Heart right ventricle (tissue), 16 donors: ENCODE results near the gene TMBIM4. TPM values are rescaled to one million over a fixed set of nuclear protein-coding genes. Genes with fewer than 3 reads are reported as not detected.
"Not testable (repeated sequence)": the region's sequence is repeated elsewhere in the genome, so short reads cannot be mapped to it uniquely, and the experiment has no call there.

ENCODE experiments used
- ATAC-seq, 8 donors: fragments of 200-7000 bp; cut with Tn5 transposase; one replicate each; pipeline ENCODE4 v1.9.1; 2020; ENCODE audit warnings: mild to moderate bottlenecking in 8 of 8, moderate library complexity in 8 of 8, moderate number of reproducible peaks in 1 of 8
- DNase-seq, 2 donors: peaks; one replicate each; pipeline ENCODE4 v3.0.0-alpha.2; 2020
- H3K27ac ChIP-seq, 10 donors: fragments of 200-600 bp; sonication (generic) in 2 of 10; one replicate each; pipeline versions ENCODE4 v1.5.0 to v1.8.0; 2020 to 2022; ENCODE audit warnings: mild to moderate bottlenecking in 3 of 10
- H3K27me3 ChIP-seq, 7 donors: fragments of 200-600 bp; one replicate each; pipeline ENCODE4 v1.8.0; 2021 to 2022; ENCODE audit warnings: mild to moderate bottlenecking in 2 of 7
- H3K36me3 ChIP-seq, 9 donors: fragments of 200-600 bp; sonication (generic) in 1 of 9; one replicate each; pipeline versions ENCODE4 v1.5.0 to v1.8.0; 2020 to 2022; ENCODE audit warnings: mild to moderate bottlenecking in 2 of 9
- H3K4me1 ChIP-seq, 9 donors: fragments of 200-600 bp; sonication (generic) in 1 of 9; one replicate each; pipeline versions ENCODE4 v1.5.0 to v1.8.0; 2020 to 2022; ENCODE audit warnings: mild to moderate bottlenecking in 4 of 9
- H3K4me3 ChIP-seq, 10 donors: fragments of 200-600 bp; sonication (generic) in 2 of 10; one replicate each; pipeline versions ENCODE4 v1.5.0 to v1.8.0; 2020 to 2022; ENCODE audit warnings: mild to moderate bottlenecking in 7 of 10, moderate library complexity in 2 of 10
- H3K9me3 ChIP-seq, 11 donors: fragments of 200-600 bp in 10 of 11; sonication (generic) in 2 of 11; one replicate each; pipeline versions ENCODE4 v1.5.0 to v1.8.0; 2013 to 2022; ENCODE audit warnings: mild to moderate bottlenecking in 2 of 11, control low read depth in 1 of 11, moderate library complexity in 1 of 11
- CTCF ChIP-seq, 9 donors: fragments of 200-600 bp; sonication (generic) in 2 of 9; IDR thresholded peaks; one replicate each; pipeline versions ENCODE4 v1.5.0 to v1.8.0; 2021 to 2022; ENCODE audit warnings: antibody characterized with exemption in 9 of 9, mild to moderate bottlenecking in 5 of 9, moderate library complexity in 1 of 9
- WGBS, 2 donors: extraction: QIAGEN DNeasy Blood & Tissue Kit; methylation state at CpG; one replicate each; pipeline ENCODE4 v1.1.7; 2013; ENCODE audit warnings: inconsistent platforms in 1 of 2; 5-methylcytosine and 5-hydroxymethylcytosine counted together
- intact Hi-C, 10 donors: fragments of 100-400 bp; cut with DNase I; formaldehyde crosslinking; loops; one replicate each; pipeline versions ENCODE4 v1.11.1 to v1.14.2; 2022
- polyA plus RNA-seq, 2 donors: library from polyadenylated mRNA; stranded (reverse); fragments of 200-250 nt; gene quantifications; one replicate each; pipeline ENCODE4 v1.2.3, GENCODE V29; 2013
- total RNA-seq, 10 donors: library from RNA; stranded (reverse); fragmentation: NEBNext Ultra II Directional in 3 of 10; extraction: Animal tissue kit (Norgen Biotek cat#: 25700) in 3 of 10; gene quantifications; one replicate each; pipeline versions ENCODE4 v1.2.1 to v1.2.4, GENCODE V29; 2021 to 2023
- donor health status: Arrhythmogenic right ventricular cardiomyopathy.
- donor health status: ischemic (EF 13 %, LVEDD 7.1; RV severe dilation, severe dysfunction).
- donor health status: healthy with polysubstance abuse.
- donor health status: DM: no; HTN: yes; CAD: no.
- donor health status: DM: no; HTN: no; CAD: no.
- donor health status: ischemic (EF 25% LVEDD 6.9; RV normal size, moderate dysfunction).
- donor health status: ischemic (EF 25% LVEDD 5.7; RV mildly dilated, moderate dysfunction).
- donor health status: healthy.
- donor health status: DM: yes; HTN: yes; CAD: no.
- donor health status: Ischemic cardiomyopathy.
- donor health status: ischemic (EF 35%, LVEDD 5.7; RV mildly dilated, moderate dysfunction).
- donor health status: nonischemic (EF 11% LVEDD 7.7; RV severe dilation, severe dysfunction).
- donor health status: DM: yes; HTN: yes; CAD: no.
- donor health status: PGD.
- donor health status: ischemic (EF 29% LVEDD 5.4; RV normal size, mild dysfunction).
- donor health status: nonischemic (EF 23%, LVEDD 6.1; RV moderate dilation, normal function).

The TMBIM4 gene
- total and polyA plus RNA-seq, 12 donors: 54.8 to 126 (median 66.2) TPM

GRCh38 chr12:66189486-66189843, 19.7 kb upstream of the TMBIM4 start:
- no peak for TF ChIP-seq CTCF (IDR thresholded peaks at IDR 0.05)
- peaks cover 0 to 8% (median 3%) of the 10 kb centered on the region in 7 donors for H3K27me3 ChIP-seq
- H3K36me3 ChIP-seq: no peaks in the 10 kb centered on the region
- DNase-seq (no peak), ATAC-seq (peak in 3 of 8 donors; percentile 2 to 37 (median 29))
- intact Hi-C loops: loop anchor here in 3 of 10 donors (1.0 to 10.0 kb wide), 3 partner anchors 19 to 45 kb away; partner anchors contain the start of gene TMBIM4 (in 1 of the 3)
- peak overlapping the region; percentile 1 to 73 (median 62) for H3K4me3 ChIP-seq
- WGBS, 2 donors: 15 to 17% methylated on average over 18 of the region's 18 CpGs
- H3K9me3 ChIP-seq: no peaks in the 10 kb centered on the region
- peaks cover 0 to 55% (median 18%) of the 10 kb centered on the region in 9 donors for H3K4me1 ChIP-seq
- peak overlapping the region; percentile 80 to 99 (median 92) for H3K27ac ChIP-seq

- WGBS, 2 donors: 17 to 20% methylated on average over 74 to 82 of the region's 82 CpGs
- ATAC-seq: peak; percentile 92 to 99 (median 97)
- Histone ChIP-seq H3K27me3 (peaks cover 0 to 8% (median 3%) of the 10 kb centered on the region in 7 donors), H3K4me1 (peaks cover 0 to 48% (median 18%) of the 10 kb centered on the region in 9 donors), H3K36me3 (no peaks in the 10 kb centered on the region), H3K4me3 (peak within 1 kb of the TSS; percentile 22 to 73 (median 62)), H3K9me3 (no peaks in the 10 kb centered on the region), H3K27ac (peak within 1 kb of the TSS; percentile 80 to 99 (median 92))
- intact Hi-C loops: loop anchor here in 3 of 10 donors (1.0 to 10.0 kb wide), 3 partner anchors 18 to 46 kb away; partner anchors contain the start of gene TMBIM4 (in 1 of the 3)
- peak; percentile 83 to 89 for DNase-seq
- no peak for TF ChIP-seq CTCF (IDR thresholded peaks at IDR 0.05)
Measured at GRCh38 chr12:66188584-66189485, 19.0 kb upstream of the TMBIM4 start, which contains the start of gene IRAK3. IRAK3 (plus strand) TSS chr12:66189214; CDS start chr12:66189300, 86 bp downstream.

- intact Hi-C loops: loop anchor here in 2 of 10 donors (2.0 to 10.0 kb wide), 2 partner anchors 17 to 47 kb away; no protein-coding TSS in a partner anchor
- WGBS, 2 donors: 94 to 95% methylated on average over 4 of the region's 4 CpGs
- no peak for TF ChIP-seq CTCF (IDR thresholded peaks at IDR 0.05)
Measured at GRCh38 chr12:66187821-66188220, 18.0 kb upstream of the TMBIM4 start.

GRCh38 chr12:66187036-66187435, 17.2 kb upstream of the TMBIM4 start:
- Histone ChIP-seq H3K27ac (peak overlapping the region in 5 of 10 donors; percentile 20 to 95 (median 37)), H3K27me3 (peaks cover 0 to 8% (median 3%) of the 10 kb centered on the region in 7 donors), H3K4me3 (no peak overlapping the region), H3K36me3 (no peaks in the 10 kb centered on the region), H3K4me1 (peaks cover 0 to 36% (median 18%) of the 10 kb centered on the region in 9 donors), H3K9me3 (no peaks in the 10 kb centered on the region)
- TF ChIP-seq CTCF (IDR thresholded peaks at IDR 0.05): no peak
- 69 to 83% methylated on average over 2 of the region's 2 CpGs for WGBS, 2 donors
- no peak for DNase-seq
- ATAC-seq: no peak
- intact Hi-C loops: loop anchor here in 1 of 10 donors (10.0 kb wide), 1 partner anchor 48 kb away; no protein-coding TSS in a partner anchor

More at GRCh38 chr12:66187821-66188220, 18.0 kb upstream of the TMBIM4 start:
- no peaks in the 10 kb centered on the region for H3K9me3 ChIP-seq
- no peak for DNase-seq
- no peak overlapping the region for H3K4me3 ChIP-seq
- no peaks in the 10 kb centered on the region for H3K36me3 ChIP-seq
- H3K27ac ChIP-seq: peak overlapping the region in 5 of 10 donors; percentile 20 to 95 (median 37)
- peaks cover 0 to 44% (median 18%) of the 10 kb centered on the region in 9 donors for H3K4me1 ChIP-seq
- peaks cover 0 to 8% (median 3%) of the 10 kb centered on the region in 7 donors for H3K27me3 ChIP-seq
- no peak for ATAC-seq

GRCh38 chr12:66184822-66185221, 15.0 kb upstream of the TMBIM4 start:
- ATAC-seq, H3K36me3 ChIP-seq, H3K9me3 ChIP-seq, DNase-seq, H3K27ac ChIP-seq, H3K4me3 ChIP-seq, H3K27me3 ChIP-seq: not testable (repeated sequence)
- H3K4me1 ChIP-seq: peaks cover 0 to 17% (median 2%) of the 10 kb centered on the region in 9 donors
- intact Hi-C loops: loop anchor here in 1 of 10 donors (10.0 kb wide), 1 partner anchor 50 kb away; no protein-coding TSS in a partner anchor
- 92 to 96% methylated on average over 2 of the region's 3 CpGs for WGBS, 2 donors
